GM12872 (cell line): Measurements from ENCODE around the gene ZBP1.

ENCODE experiments used
- TF ChIP-seq, protein P1 (sequence below): IDR thresholded peaks from 3 replicates; pipeline ENCODE4 v1.5.1; 2011; ENCODE audit warnings: low read depth, mild to moderate bottlenecking, low read length, moderate library complexity; ENCODE audit not compliant: insufficient read depth

ZBP1 gene

DNA sequence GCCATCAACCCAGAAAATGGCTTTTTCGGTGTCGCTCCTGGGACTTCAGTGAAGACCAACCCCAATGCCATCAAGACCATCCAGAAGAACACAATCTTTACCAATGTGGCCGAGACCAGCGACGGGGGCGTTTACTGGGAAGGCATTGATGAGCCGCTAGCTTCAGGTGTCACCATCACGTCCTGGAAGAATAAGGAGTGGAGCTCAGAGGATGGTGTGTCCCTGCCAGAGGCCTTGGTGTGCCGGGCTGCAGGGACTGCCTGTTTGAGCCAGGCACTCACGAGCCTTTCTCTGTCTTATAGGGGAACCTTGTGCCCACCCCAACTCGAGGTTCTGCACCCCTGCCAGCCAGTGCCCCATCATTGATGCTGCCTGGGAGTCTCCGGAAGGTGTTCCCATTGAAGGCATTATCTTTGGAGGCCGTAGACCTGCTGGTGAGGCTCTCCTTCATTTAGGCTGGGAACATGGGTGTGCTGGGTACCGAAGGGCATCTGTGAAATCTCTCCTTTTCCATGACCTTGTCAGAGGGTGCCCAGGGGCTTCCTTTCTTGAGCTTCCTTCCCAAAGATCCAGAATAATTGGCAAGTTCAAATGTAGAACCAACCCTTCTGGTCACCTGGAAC lies 55.9 kb downstream of the ZBP1 start:
- TF ChIP-seq, protein P1, sequence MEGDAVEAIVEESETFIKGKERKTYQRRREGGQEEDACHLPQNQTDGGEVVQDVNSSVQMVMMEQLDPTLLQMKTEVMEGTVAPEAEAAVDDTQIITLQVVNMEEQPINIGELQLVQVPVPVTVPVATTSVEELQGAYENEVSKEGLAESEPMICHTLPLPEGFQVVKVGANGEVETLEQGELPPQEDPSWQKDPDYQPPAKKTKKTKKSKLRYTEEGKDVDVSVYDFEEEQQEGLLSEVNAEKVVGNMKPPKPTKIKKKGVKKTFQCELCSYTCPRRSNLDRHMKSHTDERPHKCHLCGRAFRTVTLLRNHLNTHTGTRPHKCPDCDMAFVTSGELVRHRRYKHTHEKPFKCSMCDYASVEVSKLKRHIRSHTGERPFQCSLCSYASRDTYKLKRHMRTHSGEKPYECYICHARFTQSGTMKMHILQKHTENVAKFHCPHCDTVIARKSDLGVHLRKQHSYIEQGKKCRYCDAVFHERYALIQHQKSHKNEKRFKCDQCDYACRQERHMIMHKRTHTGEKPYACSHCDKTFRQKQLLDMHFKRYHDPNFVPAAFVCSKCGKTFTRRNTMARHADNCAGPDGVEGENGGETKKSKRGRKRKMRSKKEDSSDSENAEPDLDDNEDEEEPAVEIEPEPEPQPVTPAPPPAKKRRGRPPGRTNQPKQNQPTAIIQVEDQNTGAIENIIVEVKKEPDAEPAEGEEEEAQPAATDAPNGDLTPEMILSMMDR = no peak

DNA sequence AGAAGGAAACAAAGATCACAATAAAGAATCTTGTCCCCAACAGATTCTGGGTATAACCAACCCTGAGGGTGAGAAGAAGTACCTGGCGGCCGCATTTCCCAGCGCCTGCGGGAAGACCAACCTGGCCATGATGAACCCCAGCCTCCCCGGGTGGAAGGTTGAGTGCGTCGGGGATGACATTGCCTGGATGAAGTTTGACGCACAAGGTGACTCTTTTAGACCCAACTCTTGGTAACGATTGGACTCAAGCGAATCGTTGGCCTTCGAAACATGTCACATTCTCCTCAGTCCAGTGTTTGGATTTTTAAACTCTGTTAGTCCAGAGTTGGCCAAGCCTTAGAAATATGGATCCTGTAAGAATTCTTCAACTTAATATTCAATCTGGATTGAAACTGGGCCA lies 56.7 kb downstream of the ZBP1 start:
- TF ChIP-seq, protein P1 = no peak

DNA sequence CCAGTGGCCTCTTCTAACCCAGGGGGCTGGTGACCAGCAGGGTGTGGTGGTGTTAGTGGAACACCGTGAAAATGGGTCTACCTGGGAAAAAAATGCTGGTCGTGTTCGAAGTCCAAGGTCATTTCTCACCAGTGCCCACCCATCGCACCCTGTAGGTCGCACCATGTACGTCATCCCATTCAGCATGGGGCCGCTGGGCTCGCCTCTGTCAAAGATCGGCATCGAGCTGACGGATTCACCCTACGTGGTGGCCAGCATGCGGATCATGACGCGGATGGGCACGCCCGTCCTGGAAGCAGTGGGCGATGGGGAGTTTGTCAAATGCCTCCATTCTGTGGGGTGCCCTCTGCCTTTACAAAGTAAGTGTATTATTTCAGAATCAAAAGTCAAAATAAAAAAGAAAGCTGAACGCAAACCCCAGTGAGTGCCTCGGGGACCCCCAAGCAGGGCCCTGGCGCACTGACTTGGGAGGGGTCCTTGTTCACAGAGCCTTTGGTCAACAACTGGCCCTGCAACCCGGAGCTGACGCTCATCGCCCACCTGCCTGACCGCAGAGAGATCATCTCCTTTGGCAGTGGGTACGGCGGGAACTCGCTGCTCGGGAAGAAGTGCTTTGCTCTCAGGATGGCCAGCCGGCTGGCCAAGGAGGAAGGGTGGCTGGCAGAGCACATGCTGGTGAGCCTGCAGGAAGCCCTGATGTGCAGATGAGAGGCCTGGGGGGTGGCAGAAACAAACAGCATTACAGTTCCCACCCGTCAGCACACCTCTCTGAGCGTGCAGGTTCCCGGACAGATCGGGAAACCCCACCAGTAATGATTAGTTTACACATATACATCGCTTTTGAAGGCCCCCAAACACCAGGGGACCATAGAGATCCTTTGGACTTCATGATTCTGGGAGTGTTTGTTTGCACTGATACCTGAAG lies 57.4 kb downstream of the ZBP1 start:
- TF ChIP-seq, protein P1 = no peak

- TF ChIP-seq, protein P1 = no peak
Measured at GRCh38 chr20:57561356-57562279, 58.6 kb downstream of the ZBP1 start.

GRCh38 chr20:57560554-57561355 lies 59.5 kb downstream of the ZBP1 start, which contains the start of gene PCK1:
Gene PCK1 (plus strand): TSS chr20:57561110. CDS start chr20:57561412, 302 bp downstream.
- TF ChIP-seq, protein P1 = no peak

DNA sequence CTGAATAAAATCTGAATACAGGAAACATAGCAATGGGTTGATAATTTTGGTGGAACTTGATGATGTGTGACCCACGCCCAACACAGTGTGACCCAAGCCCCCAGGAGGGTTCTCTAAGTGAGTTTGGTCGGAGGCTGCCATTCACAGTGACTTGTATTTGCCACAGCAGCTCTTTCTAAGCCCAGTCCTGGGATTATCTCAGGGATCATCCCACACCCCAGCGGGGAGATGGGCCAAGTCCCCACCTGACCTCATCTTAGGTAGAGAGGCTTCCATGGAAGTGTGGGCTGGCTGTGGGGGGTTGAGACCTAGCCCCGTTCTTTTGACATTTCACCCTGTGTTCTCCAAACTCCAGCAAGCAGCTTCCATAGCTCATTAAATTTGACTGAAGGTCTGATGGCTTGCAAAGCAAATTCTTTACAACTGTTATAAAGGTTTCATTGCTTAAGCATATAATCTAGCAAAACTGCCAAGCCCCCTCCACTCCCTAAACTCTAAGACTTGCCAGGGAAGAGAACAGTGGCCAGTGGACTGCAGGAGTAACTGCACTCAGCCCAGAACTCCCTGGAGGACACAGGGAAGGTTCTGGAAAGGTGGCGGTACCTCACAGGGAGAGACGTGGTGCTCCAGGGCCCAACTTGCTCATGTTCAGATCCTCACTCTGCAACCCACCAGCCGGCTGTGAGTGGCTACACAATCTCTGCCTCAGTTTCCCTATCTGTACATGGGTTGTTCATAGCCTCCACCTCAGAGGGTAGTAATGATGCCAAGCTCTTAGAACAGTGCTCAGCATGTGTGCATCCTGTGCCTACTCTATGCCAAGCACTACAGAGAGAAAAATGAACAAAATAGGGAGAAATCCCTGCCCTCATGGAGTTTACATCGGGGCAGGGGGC lies 60.3 kb downstream of the ZBP1 start:
- TF ChIP-seq, protein P1 = no peak
